HL-60/S4 (cell line): ENCODE data around the gene SLC13A1.

Experiments
- in situ Hi-C: fragments of 300-500 bp; cut with MboI; formaldehyde crosslinking; loops from 2 replicates; pipeline ENCODE4 v1.14.3; 2022; ENCODE audit warnings: low sequenced_read_pairs

SLC13A1 gene

DNA sequence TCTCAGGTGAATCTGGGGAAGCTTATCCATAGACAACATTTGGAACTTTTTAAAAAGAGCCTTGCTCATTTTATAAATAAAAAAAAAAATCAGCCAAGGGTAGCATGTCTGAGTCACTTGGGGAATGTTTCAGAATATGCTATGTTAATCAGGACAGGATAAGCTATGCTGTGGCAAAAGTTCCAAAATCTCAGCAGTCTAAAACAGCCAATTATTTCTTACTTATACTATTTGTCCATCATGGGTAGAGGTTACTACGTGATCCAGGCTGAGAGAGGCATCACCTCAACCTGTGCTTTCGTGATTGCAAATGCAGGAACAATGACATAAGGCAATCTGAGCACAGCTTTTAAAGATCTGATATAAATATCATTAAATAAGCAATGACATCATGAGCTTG lies 6.5 kb downstream of the SLC13A1 start:
- in situ Hi-C loops: no loop called here

DNA sequence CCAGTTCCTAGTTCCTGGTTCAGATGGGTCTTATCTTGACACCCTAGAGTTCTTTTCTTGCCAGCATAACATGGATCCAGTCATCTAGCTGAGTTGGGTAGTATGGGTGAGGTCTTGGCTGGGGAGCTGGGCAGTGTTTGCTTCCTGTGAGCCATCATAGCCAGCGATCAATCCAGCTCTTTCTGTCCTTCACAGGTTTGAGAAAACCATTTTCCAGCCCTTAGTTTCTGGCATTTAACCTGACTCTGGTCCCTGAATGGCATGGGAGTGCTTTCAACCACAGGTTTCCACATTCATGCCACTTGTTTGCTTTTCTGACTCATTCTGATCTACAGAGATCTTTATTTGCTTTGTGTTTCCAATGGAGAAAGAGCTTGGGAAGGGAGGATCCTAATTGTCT lies 8.6 kb downstream of the SLC13A1 start:
- in situ Hi-C loops: no loop called here

DNA sequence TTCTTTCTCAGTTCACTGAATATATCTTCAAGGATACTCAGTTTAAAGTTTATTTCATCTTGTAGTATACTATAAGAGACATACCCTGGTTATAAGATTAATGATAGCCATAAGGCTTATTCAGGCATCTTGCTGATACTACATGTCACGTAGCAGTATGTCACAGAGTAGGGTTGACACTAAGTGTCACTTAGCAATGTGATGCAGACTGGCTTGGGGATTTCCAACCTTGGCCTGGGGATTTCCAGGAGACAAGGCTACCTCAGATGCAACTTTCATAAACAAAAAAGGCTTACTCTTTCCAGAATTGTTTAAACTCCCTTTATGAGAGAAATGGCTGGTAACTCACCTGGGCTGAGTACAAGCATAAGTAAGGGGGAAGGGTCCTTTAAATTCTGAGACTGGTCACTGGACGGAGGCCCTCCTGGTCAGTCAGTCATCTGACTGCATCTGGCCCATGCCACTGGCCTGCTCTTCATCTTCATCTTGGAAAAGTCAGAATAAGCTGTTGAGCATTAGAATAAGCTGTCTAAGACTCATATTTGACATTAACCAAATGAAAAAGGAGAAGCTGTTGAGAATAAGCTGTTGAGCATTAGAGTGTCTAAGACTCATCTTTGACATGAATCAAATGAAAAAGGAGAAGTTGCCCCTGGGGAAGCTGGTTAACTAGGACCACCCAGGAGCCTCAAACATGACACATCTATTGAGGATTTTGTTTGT lies 9.5 kb downstream of the SLC13A1 start:
- in situ Hi-C loops: no loop called here

DNA sequence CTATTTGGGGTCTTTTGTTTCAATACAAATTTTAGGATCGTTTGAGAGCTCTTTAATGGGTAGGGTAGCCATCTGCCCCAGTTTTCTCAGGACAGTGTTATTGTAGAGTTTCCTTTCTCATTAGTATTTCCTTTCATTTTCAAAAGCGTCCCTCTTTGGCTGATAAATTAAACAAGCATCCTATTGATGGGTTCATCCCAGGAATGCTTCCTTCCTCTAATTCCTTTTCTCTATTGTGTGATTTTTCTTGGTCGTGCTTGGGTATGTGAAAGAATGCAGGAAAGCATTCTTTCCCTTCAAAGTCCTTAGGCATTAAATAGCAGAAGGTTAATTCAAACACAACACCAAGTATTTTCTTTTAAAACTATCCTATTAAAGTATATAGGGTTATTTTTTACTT lies 14.0 kb downstream of the SLC13A1 start:
- in situ Hi-C loops: no loop called here

DNA sequence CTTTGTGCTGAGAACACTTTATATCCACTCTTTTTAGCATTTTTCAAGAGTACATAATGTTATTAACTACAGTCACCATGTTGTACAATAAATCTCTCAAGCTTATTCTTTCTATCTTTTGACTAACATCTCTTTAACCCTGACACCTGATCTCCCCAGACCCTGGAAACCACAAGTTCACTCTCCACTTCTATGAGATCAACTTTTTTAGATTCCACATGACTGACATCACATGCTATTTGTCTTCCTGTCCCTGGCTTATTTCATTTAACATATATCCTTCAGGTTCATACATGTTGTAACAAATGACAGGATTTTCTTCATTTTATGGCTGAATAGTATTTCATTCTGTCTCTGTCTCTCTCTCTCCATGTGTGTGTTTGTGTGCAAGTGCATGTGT lies 15.5 kb downstream of the SLC13A1 start:
- in situ Hi-C loops: no loop called here

DNA sequence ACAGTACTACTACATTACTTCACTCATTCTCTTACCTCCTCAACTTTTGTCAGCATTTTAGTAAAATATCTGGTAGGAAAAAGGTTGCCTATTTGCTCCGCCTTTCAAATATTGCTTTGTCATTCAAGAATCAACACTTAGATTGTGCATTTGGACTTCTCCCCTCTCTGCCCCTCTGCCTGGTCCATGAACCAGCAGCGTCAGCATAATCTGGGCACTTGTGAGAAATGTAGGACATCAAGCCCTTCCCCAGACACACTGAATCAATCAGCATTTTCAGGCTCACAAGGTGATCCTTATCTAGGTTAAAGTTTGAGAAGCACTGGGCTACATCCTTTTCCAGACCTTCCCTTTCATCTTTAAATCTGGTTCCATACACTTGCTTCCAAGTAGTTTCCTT lies 16.3 kb downstream of the SLC13A1 start:
- in situ Hi-C loops: no loop called here

DNA sequence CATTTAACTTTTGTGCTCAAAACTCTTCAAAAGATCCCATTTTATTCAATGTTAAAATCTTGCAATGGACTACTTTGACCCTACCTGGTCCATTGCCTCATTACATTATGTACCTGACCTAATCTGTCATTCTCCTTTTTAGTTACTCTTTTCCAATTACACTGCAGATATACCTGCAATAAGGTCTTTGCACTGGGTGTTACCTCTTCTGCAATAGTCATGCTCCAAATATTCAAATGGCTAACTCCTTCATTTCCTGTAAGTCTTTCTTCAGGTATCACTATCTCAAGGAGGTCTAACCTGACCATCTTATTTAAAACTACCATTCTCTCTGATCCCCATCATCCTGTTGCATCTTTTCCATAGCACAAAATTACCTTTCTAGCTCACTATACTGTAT lies 22.3 kb downstream of the SLC13A1 start:
- in situ Hi-C loops: no loop called here

DNA sequence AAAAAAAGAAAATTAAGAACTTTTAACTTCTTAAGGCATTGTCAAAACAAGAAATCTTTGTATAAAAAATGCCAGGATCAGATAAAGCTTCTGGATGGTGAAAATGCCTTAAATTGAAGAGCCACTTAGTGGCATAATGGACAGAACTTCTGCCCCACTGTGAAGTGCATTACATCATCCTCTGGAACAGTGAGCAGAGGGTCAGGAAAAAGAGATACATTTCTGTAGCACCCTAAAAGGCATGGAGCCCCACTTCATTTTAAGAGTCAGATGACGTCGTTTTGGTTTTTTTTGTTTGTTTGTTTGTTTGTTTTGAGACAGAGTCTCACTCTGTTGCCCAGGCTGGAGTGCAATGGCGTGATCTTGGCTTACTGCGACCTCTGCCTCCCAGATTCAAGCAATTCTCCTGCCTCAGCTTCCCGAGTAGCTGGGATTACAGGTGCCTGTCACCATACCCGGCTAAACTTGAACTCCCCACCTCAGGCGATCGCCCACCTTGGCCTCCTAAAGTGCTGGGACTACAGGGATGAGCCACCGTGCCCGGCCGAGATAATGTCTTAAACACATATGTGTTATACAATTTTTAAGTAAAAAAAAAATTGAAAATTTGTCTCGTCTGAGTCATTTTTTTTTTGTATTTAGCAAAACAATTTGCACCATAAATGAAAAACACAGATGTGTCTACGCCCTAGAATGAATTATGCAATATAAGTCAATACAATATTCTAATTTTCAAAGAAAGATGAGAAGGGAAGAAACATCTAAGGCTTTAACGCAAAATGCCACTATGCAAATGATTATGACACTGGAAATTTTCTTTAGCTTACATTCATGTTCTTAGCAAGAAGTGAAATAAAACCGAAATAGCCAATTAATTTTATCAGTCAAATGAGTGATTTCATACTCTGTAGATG lies 29.2 kb downstream of the SLC13A1 start:
- in situ Hi-C loops: no loop called here

DNA sequence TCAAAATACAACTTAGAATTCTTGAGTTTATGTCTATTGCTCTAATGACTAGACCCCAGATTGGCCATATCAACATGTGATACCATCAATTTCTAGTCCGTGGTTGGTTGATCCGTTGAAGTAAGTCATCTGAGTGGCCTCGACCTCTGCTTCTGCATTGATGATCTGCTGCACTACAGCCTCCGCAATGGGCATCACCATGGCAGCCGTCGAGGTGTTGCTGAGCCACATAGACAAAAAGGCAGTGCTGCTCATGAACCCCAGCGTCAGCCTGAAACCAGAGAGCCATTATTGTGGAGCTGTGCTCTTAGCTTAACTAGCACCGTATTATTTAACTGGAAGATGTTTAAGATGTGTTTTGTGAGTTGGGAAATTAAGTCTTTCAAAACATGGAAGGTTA lies 30.7 kb downstream of the SLC13A1 start:
- in situ Hi-C loops: no loop called here

DNA sequence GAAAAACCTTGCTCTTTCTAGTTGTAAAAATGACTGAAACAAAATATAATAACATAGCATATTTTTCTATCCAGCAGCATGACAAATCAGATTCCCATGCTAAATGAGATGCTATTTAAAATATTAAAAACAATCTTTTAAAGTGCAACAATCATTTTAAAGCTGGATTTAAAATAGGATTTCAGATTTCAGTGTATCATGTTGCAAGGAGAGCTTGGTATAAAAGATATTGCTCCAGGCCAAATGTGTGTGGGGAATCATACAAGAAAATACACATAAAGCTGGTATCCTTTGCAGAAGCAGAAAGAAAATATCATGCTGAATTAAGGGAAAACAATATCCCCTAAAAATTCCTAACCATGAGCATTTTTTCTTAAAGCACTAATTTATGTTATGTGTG lies 42.2 kb downstream of the SLC13A1 start:
- in situ Hi-C loops: no loop called here

DNA sequence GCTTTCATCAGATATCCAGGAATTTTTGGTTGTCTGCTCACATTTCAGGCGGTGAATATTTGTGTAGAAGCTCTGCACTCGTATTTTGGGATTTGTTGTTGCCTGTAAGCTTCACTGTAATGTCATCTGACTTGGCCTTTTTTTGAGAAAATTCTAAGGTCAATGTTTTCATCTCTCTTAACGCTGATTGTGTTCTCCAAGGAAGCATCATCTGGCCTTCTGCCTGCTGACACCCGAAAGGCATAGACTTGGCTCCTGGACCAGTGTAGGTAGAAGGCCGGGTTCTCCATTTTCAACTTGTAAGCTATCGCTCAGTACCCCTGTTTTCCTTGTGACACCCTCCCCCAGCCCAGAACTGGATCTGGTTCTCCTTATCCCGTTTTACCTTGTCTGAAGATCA lies 44.2 kb downstream of the SLC13A1 start:
- in situ Hi-C loops: no loop called here

DNA sequence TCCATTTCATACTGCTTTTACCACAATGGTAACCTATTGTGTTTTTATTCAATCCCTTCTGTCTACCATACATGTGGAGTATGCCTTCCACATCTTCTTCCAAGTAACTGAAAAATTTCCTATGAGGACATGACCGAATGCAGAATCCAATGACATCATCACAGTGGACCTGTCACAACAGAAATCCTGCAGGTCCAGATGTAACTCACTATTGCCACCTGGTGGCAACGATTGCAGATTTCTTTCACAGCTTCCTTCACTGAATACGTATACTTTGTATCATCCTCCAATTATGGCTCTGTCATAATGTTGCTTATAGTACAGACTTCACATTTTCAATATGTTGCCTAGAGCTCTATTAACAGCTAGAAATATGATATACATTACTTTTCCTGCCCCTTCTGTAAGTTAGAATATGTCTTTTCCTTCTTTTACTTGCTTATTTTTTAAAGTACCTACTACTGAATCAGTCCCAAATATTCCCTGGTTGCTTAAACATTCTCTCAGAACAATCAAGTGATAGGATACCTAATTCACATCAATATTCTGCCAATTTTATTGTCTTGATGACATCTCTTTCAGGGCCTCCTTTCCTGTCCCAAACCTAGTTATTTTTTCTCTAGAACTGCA lies 45.4 kb downstream of the SLC13A1 start:
- in situ Hi-C loops: no loop called here

DNA sequence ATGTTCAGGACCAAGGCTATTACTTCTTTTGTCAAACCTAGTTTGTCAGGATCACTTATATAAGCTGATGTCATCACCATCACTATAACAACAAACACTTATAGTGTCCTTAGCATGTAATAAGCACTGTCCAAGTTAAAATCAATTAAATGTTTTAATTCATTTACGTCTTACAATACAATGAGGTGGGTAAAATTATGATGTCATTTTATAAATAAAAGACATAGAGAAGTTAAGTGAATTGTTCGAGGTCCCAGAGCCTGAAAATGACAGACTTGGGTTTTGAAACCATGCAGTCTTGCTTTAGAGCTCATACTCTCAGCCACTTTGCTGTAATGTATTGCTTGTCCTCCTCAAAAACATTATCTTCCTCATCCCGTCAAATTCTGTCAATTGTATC lies 48.3 kb downstream of the SLC13A1 start:
- in situ Hi-C loops: no loop called here

DNA sequence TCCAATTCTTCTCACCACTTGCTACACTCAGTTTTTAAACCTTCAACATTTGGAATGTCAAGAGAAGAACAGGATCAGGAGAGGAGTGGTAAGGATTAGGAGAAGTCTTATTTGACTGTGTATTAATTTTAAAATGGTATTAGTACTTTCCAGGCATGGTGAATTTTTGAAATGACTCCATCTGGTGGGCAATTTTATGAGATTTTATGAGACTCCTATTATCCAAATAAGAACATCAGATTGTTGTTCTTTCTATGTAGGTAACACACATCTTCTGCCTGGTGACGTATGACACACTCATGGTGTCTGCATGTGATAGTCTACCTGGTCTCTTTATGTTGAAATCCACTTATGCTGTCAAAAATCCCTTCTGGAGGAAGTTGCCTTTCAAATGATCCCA lies 51.0 kb downstream of the SLC13A1 start:
- in situ Hi-C loops: no loop called here

DNA sequence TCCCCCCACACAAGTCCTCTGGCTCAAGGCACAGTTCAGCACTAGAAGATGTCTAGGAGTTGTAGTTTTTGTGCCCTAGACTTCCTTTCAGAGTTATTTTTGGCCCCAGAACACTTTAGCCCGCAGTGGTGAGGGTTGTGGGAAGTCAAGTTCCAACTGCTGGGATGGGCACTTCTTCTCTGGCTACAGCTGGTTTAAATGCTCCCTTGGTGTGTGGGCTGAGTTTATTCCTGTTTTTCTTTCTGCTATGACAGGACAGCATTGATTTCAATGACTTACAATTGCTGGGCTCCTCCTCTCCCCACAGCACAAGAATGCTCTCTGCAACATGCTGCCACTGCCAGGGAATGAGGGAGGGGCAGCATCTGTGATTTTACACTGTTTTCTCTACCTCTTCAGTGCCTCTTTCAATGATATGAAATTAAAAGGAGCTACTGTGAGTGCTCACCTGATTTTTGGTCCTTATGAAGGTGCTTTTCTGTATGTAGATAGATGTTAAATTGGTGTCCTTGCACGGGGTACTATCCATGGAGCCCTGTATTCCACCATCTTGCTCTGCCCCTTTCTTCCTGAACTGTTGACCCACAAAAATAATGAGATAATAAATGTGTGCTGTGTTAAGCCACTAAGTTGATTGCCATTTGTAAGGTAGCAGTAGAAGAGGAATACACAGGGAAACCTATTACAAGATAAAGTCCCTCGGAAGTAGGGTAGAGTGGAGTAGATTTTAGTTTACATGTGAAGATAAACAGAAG lies 56.3 kb downstream of the SLC13A1 start:
- in situ Hi-C loops: no loop called here

DNA sequence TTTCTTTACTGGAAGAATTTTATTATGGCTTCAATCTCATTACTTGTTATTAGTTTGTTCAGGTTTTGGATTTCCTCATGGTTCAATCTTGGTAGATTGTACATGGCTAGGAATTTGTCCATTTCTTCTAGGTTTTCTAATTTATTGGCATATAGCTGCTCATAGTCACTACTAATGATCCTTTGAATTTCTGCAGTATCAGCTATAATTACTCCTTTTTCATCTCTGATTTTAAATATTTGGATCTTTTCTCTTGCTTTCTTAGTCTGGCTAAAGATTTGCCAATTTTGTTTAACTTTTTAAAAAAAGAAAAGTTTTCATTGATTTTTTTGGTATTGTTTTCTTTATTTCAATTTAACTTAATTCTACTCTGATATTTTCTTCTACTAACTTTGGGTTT lies 59.2 kb downstream of the SLC13A1 start:
- in situ Hi-C loops: no loop called here

DNA sequence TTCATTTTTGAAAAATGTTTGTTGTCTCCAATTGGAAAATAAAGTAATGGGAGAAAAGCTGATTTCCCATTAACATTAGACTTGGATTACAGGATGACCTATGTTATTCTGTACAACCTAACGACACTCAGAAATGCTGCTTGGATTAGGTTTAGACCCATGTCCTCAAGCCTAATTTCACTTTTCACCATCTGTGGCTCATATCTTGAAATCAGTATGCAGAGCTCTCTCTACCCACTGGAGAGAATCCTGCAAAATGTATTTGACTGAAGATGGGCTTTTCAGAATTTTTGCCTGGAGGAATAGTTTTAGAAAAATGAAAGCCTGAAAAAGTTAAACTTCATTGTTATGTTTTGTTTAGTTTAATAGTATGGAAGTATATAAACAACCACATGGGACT lies 63.8 kb downstream of the SLC13A1 start:
- in situ Hi-C loops: no loop called here

DNA sequence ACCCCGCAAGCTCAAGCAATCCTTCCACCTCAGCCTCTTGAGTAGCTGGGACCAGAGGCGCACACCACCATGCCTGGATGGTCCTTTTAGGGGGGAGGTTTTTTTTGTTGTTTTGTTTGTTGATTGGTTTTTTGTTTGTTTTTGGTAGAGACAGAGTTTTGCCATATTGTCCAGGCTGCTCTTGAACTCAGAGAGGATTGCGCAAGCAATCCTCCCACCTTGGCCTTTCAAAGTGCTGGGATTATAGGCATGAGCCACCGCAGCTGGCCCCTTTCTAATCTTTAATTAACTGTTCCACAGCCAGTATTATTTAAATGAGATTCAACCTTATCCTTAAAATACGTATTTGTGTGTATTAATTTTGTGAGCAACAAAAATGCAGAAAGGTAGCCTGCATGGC lies 65.8 kb downstream of the SLC13A1 start:
- in situ Hi-C loops: no loop called here

DNA sequence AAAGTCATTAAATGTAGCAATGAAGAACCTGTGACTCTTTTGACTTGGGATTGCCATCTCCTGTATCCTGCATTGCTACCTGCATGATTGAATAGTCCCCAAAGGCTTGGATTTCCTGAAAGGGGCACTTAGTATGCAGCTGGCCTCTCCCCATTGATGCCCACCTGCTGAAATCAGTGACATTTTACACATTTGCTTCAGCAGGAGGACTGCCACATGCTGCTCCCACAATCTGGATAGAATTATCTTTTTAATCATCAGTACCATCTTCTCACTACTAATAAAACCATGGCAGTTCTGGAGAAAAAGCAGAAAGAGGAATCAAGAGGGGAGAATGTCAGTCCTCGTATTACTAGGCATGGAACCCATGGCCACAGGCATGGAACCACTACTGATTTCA lies 67.8 kb downstream of the SLC13A1 start:
- in situ Hi-C loops: no loop called here

DNA sequence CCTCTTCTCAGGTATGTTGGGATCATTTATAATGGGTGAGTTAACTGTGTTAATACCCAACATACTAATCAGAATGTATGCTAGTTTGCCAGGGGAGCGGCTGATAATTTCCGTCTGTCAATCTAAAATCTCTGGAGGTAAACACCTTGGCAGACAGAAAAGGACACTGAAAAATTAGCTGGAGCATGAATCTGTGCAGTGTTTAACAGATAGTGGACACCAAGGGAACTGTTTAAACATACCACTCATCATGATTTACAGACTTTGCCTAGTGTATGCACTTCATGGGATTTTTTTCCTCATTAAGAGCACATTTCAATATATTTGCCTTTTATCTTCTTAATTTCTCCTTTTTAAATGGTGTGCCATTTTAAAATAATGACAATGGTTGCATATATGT lies 68.2 kb downstream of the SLC13A1 start:
- in situ Hi-C loops: no loop called here

DNA sequence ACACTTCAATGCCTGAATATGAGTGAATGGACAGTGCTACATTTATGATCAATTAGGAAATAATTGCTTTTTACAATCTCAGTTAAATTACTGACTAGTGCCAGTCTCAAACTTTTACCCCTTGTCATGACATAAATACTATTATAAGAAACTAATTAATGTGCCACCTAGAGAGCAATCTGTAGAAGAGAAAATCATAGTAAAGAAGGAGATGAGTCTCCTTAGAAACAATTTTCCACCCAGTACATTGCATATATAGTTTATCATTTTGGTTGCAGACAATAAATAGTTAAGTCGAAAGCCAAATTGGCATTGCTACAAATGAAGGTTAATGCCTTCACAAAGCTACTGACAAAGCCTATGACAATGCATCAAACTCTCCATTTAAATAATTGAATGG lies 68.6 kb downstream of the SLC13A1 start:
- in situ Hi-C loops: no loop called here
